K562 (cell line): ENCODE results near the gene WDR18. TPM values are rescaled to one million over a fixed set of nuclear protein-coding genes. Genes with fewer than 3 reads are reported as not detected.
A peak's percentile ranks its signal among the peaks of the same experiment; 100 is the strongest.

Source experiments
- BRCA1 ChIP-seq, 2 experiments: fragments of 450-650 bp in 1 of 2; sonication (generic) in 1 of 2; formaldehyde crosslinking in 1 of 2; IDR thresholded peaks; 2 replicates each; pipeline versions ENCODE4 v1.5.0 to v1.6.1; 2017 to 2020; ENCODE audit warnings: mild to moderate bottlenecking in 1 of 2, missing genetic modification reagents in 1 of 2
- ETV6 ChIP-seq, 3 experiments: fragments of 150-350 bp in 1 of 3; sonication (generic) in 1 of 3; formaldehyde crosslinking in 1 of 3; IDR thresholded peaks; 2 replicates each; pipeline versions ENCODE4 v1.6.1 to v1.8.0; 2014 to 2022; ENCODE audit warnings: borderline replicate concordance in 2 of 3, low read depth in 2 of 3, antibody characterized with exemption in 1 of 3, low read length in 1 of 3, mild to moderate bottlenecking in 1 of 3, missing genetic modification reagents in 1 of 3
- GABPA ChIP-seq: fragments of 200-800 bp; sonication (Bioruptor generic); conservative IDR thresholded peaks from 2 replicates; pipeline ENCODE4 v1.6.1; 2016; ENCODE audit warnings: low read depth, missing genetic modification characterization, missing compliant biosample characterization
- GABPB1 ChIP-seq: sonication (generic); formaldehyde crosslinking; IDR thresholded peaks from 2 replicates; pipeline ENCODE4 v1.8.0; 2022; ENCODE audit warnings: mild to moderate bottlenecking, missing genetic modification reagents
- KAT7 ChIP-seq: sonication (generic); formaldehyde crosslinking; IDR thresholded peaks from 2 replicates; pipeline ENCODE4 v1.8.0; 2022; ENCODE audit warnings: missing genetic modification reagents, mild to moderate bottlenecking, borderline replicate concordance
- LEF1 ChIP-seq: fragments of 450-650 bp; IDR thresholded peaks from 2 replicates; pipeline ENCODE4 v1.6.1; 2016; ENCODE audit warnings: mild to moderate bottlenecking
- MAZ ChIP-seq, 2 experiments: fragments of 450-650 bp in 1 of 2; sonication (generic) in 1 of 2; formaldehyde crosslinking; IDR thresholded peaks in 1 of 2; conservative IDR thresholded peaks in 1 of 2; 2 replicates each; pipeline versions ENCODE4 v1.4.0 to v1.5.0; 2020; ENCODE audit warnings: mild to moderate bottlenecking in 1 of 2, missing genetic modification reagents in 1 of 2
- NFIC ChIP-seq: fragments of 450-650 bp; IDR thresholded peaks from 2 replicates; pipeline ENCODE4 v1.6.1; 2017; ENCODE audit warnings: mild to moderate bottlenecking, inconsistent platforms
- PKNOX1 ChIP-seq: fragments of 450-650 bp; IDR thresholded peaks from 2 replicates; pipeline ENCODE4 v1.6.1; 2016
- RB1 ChIP-seq: fragments of 450-650 bp; IDR thresholded peaks from 2 replicates; pipeline ENCODE4 v1.6.1; 2017; ENCODE audit warnings: low read depth, mild to moderate bottlenecking
- SP2 ChIP-seq: IDR thresholded peaks from 2 replicates; pipeline ENCODE4 v1.6.1; 2011; ENCODE audit warnings: mild to moderate bottlenecking, low read depth, low read length, moderate library complexity; ENCODE audit not compliant: poor library complexity, severe bottlenecking; ENCODE audit errors: extremely low read depth
- STAT5A ChIP-seq: IDR thresholded peaks from 2 replicates; pipeline ENCODE4 v1.6.1; 2012; ENCODE audit warnings: low read length, inconsistent platforms, borderline replicate concordance
- TARDBP ChIP-seq: fragments of 450-650 bp; IDR thresholded peaks from 2 replicates; pipeline ENCODE4 v1.6.1; 2016
- ZNF24 ChIP-seq: fragments of 450-650 bp; IDR thresholded peaks from 2 replicates; pipeline ENCODE4 v1.6.1; 2016
- ZNF274 ChIP-seq: IDR thresholded peaks from 2 replicates; pipeline ENCODE4 v1.6.1; 2011; ENCODE audit warnings: low read depth, mild to moderate bottlenecking, low read length, moderate library complexity, borderline replicate concordance
- polyA plus RNA-seq, 8 experiments: library from polyadenylated mRNA; depleted of rRNA in 4 of 8; stranded (reverse) in 5 of 8; unstranded in 3 of 8; fragments of >200 nt; fragmentation: Nextera tagmentation in 2 of 8; fragmentation: Illumina TruSeq in 1 of 8; extraction: Ambion mirVana in 2 of 8; extraction: Trizol in 1 of 8; gene quantifications; 2 replicates each; pipeline versions ENCODE4 v1.2.1 to v1.2.3, GENCODE V29; 2011 to 2014; ENCODE audit warnings: inconsistent platforms in 1 of 8, missing spikeins in 1 of 8
- total RNA-seq, 7 experiments: library from RNA; depleted of rRNA in 6 of 7; stranded (reverse); fragments of >200 nt in 6 of 7; fragmentation: Illumina TruSeq in 2 of 7; extraction: Trizol in 2 of 7; gene quantifications; 2 replicates each; pipeline versions ENCODE4 v1.2.1 to v1.2.3, GENCODE V29; 2011 to 2021; ENCODE audit warnings: low replicate concordance in 1 of 7
- TF ChIP-seq, protein P1 (sequence below), 2 experiments: fragments of 450-650 bp; IDR thresholded peaks; 2 replicates each; pipeline ENCODE4 v1.6.1; 2018; ENCODE audit warnings: mild to moderate bottlenecking in 2 of 2, low read depth in 1 of 2; ENCODE audit not compliant: partially characterized antibody in 2 of 2
- TF ChIP-seq, protein P2 (sequence below), 2 experiments: fragments of 250-450 bp in 1 of 2; fragments of 450-650 bp in 1 of 2; sonication (Bioruptor Pico) in 1 of 2; IDR thresholded peaks; 2 replicates each; pipeline versions ENCODE4 v1.6.1 to v1.8.0; 2016 to 2021; ENCODE audit warnings: mild to moderate bottlenecking in 2 of 2, moderate library complexity in 2 of 2, missing compliant biosample characterization in 1 of 2, missing genetic modification characterization in 1 of 2
- TF ChIP-seq, protein P3 (sequence below): fragments of 250-450 bp; sonication (Bioruptor Pico); IDR thresholded peaks from 2 replicates; pipeline ENCODE4 v1.4.0; 2020; ENCODE audit warnings: borderline replicate concordance

Gene WDR18
- total and polyA plus RNA-seq, 9 of the 15 experiments (the other 6 are each of a cell fraction or from before 2014, with no cell fraction given), result 0.65 to 181 (median 30.1) TPM

DNA sequence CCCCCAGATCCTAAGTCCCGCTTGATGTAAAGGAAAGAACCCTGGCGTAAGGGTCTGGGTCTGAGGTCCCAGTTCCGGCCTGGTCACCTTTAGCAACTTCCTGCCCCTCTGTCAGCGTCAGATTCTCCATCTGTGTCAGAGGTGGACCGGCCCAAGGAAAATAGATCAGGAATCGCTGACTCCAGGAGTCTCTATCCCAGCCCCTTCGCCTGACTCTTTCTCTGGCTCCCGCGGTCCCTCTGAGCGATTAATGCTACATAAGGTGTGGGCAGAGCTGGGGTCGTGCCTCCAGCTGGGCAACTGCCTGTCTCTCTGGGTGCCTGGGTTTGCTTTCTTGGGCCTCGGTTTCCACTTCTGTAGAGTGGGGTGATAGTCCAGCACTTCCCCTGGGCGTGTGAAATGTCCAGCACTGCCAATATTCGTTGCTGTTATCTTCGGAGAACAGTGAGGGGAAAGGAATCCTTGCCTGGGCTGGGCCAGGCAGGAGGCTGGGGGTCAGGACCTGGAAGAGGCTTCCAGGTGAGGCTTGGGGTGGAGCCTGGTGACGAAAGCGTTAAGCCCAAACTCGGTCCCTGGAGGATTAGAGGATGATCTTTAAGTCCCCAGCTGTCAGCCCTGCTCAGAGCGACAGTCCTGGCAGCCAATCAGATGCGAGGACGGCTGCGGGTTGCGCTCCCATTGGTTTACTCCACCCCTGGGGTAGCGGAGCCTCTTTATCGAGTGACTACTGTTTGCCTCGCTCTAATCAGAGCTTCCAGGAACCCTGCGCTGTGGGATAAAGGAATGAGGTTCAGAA lies 56.5 kb downstream of the WDR18 start (continued):
- TF ChIP-seq, protein P1, sequence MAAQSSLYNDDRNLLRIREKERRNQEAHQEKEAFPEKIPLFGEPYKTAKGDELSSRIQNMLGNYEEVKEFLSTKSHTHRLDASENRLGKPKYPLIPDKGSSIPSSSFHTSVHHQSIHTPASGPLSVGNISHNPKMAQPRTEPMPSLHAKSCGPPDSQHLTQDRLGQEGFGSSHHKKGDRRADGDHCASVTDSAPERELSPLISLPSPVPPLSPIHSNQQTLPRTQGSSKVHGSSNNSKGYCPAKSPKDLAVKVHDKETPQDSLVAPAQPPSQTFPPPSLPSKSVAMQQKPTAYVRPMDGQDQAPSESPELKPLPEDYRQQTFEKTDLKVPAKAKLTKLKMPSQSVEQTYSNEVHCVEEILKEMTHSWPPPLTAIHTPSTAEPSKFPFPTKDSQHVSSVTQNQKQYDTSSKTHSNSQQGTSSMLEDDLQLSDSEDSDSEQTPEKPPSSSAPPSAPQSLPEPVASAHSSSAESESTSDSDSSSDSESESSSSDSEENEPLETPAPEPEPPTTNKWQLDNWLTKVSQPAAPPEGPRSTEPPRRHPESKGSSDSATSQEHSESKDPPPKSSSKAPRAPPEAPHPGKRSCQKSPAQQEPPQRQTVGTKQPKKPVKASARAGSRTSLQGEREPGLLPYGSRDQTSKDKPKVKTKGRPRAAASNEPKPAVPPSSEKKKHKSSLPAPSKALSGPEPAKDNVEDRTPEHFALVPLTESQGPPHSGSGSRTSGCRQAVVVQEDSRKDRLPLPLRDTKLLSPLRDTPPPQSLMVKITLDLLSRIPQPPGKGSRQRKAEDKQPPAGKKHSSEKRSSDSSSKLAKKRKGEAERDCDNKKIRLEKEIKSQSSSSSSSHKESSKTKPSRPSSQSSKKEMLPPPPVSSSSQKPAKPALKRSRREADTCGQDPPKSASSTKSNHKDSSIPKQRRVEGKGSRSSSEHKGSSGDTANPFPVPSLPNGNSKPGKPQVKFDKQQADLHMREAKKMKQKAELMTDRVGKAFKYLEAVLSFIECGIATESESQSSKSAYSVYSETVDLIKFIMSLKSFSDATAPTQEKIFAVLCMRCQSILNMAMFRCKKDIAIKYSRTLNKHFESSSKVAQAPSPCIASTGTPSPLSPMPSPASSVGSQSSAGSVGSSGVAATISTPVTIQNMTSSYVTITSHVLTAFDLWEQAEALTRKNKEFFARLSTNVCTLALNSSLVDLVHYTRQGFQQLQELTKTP (IDR thresholded peaks at IDR 0.05; ENCODE audit: low read depth in 1 of 2, partially characterized antibody in 2 of 2), result peak in 1 of 2 experiments; percentile 39
- TF ChIP-seq, protein P2, sequence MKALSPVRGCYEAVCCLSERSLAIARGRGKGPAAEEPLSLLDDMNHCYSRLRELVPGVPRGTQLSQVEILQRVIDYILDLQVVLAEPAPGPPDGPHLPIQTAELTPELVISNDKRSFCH (CRISPR knock-in tag; IDR thresholded peaks at IDR 0.05), result no peak
- TF ChIP-seq, protein P2 (tag; IDR thresholded peaks at IDR 0.05), result peak; percentile 63
- 0 out of 2 replicates have a peak, but pooled peaks have one; percentile 18 for TF ChIP-seq TARDBP
- TF ChIP-seq ZNF24, result peak; percentile 48; the same call in 1 of the 2 replicates
- peak; percentile 93 for TF ChIP-seq SP2
- peak; percentile 62 for TF ChIP-seq NFIC
- TF ChIP-seq PKNOX1, result peak; percentile 100
- peak; percentile 57; the same call in 1 of the 2 replicates for TF ChIP-seq STAT5A
- no peak for TF ChIP-seq BRCA1 (IDR thresholded peaks at IDR 0.05)
- 0 out of 2 replicates have a peak, but pooled peaks have one; percentile 57 for TF ChIP-seq BRCA1 (CRISPR knock-in tag; IDR thresholded peaks at IDR 0.05)
- TF ChIP-seq ETV6 (IDR thresholded peaks at IDR 0.05; ENCODE audit: borderline replicate concordance in 1 of 2, low read depth in 2 of 2, low read length in 1 of 2), result no peak
- no peak for TF ChIP-seq ETV6 (CRISPR knock-in tag; IDR thresholded peaks at IDR 0.05; ENCODE audit: borderline replicate concordance)
- peak; percentile 55; the same call in 1 of the 2 replicates for TF ChIP-seq GABPA (tag)
- peak; percentile 85; the same call in 1 of the 2 replicates for TF ChIP-seq KAT7 (CRISPR knock-in tag)
- TF ChIP-seq RB1, result 0 out of 2 replicates have a peak, but pooled peaks have one; percentile 25
- peak; percentile 50; the same call in 1 of the 2 replicates for TF ChIP-seq LEF1
- peak in 1 of 2 experiments; percentile 61; a peak in 1 of 4 replicates for TF ChIP-seq MAZ (CRISPR knock-in tag; conservative IDR thresholded peaks at IDR 0.05 in 1 of 2, IDR thresholded peaks at IDR 0.05 in 1 of 2)
- TF ChIP-seq ZNF274, result no peak
- TF ChIP-seq, protein P3, sequence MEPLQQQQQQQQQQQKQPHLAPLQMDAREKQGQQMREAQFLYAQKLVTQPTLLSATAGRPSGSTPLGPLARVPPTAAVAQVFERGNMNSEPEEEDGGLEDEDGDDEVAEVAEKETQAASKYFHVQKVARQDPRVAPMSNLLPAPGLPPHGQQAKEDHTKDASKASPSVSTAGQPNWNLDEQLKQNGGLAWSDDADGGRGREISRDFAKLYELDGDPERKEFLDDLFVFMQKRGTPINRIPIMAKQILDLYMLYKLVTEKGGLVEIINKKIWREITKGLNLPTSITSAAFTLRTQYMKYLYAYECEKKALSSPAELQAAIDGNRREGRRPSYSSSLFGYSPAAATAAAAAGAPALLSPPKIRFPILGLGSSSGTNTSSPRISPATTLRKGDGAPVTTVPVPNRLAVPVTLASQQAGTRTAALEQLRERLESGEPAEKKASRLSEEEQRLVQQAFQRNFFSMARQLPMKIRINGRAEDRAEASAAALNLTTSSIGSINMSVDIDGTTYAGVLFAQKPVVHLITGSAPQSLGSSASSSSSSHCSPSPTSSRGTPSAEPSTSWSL (CRISPR knock-in tag), result no peak
- TF ChIP-seq GABPB1, result 0 out of 2 replicates have a peak, but pooled peaks have one; percentile 26
